NT2/D1 (cell line): ENCODE results near the gene RPTOR.

Experiments used
- SUZ12 ChIP-seq: IDR thresholded peaks from 2 replicates; pipeline ENCODE4 v1.6.1; 2011; ENCODE audit not compliant: insufficient read length, insufficient read depth; ENCODE audit errors: extremely low read depth
- YY1 ChIP-seq: IDR thresholded peaks from 2 replicates; pipeline ENCODE4 v1.6.1; 2011; ENCODE audit not compliant: insufficient read length, insufficient read depth
- ZNF274 ChIP-seq: IDR thresholded peaks from 2 replicates; pipeline ENCODE4 v1.6.1; 2011; ENCODE audit warnings: mild to moderate bottlenecking, low read depth, low read length

DNA sequence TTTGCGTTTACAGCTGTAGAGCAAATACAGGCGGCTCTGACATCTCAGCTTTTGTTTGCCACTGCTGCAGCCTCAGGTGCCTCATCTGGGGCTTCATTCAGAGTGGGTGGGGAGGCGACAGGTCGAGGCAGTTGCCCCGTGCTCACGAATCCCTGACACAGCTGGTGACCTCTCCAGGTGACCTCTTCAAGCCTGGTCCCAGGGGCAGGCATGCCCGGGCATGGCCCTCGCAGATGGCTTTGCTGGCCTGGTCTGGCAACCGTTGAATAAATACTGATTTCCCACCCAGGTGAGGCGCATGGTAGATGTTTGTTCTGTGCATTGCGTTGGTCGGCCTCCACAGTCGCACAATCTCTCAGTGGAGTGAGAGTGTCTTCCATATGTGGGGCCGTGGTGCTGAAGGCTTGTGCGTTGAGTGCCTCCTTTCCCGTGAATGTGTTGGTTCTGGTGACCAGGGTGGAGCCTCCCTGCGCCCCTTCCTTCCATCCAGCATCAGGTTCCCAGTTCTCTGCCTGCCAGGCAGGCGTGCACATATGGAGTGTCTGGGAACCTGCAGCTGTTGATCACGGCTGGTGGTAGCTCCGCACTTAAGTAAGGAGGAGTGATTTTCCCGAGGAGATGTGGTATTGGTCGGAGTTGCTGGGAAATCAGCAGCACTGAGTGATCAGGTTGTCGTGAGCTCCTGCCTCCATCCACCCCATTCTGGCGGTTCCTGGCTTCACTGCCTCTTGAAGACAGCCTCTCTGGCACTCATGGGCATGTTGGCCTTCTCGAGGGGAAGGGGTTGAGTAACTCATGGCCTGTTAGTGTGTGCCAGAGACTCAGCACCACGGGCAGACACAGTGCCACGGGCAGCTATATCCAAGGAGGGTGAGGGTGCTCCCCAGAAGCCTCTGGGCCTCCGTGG, 149.7 kb downstream of the RPTOR start:
- TF ChIP-seq ZNF274 (no peak), YY1 (no peak), SUZ12 (no peak)
